22Rv1 (cell line): ENCODE results near the gene ZG16.

Source experiments
- H3K27ac ChIP-seq: fragments of 450-650 bp; 2 replicates; pipeline ENCODE4 v1.5.1; 2017
- ZFX ChIP-seq: fragments of 450-650 bp; IDR thresholded peaks from 2 replicates; pipeline ENCODE4 v1.6.1; 2017; ENCODE audit warnings: antibody characterized with exemption, borderline replicate concordance
- TF ChIP-seq, protein P1 (sequence below): fragments of 450-650 bp; IDR thresholded peaks from 2 replicates; pipeline ENCODE4 v1.5.1; 2017; ENCODE audit warnings: mild to moderate bottlenecking

The ZG16 gene

DNA sequence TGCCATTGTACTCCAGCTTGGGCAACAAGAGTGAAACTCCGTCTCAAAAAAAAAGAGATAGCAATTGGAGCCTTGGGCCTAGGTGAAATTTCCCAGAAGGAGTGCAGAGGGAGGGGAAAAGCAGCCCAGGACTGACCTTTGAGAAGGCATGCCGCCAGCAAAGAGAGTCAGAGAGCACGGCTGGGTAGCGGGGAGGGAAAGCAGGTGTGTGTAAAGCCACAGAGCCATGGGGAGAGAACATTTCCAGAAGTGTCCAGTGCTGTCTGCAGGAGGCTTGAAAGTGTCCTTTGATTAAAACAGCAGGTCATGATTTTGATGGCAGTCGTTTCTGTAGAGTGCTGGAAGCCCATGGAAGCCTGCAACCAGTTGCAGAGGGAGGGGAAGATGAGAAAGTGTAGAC lies 40.3 kb upstream of the ZG16 start:
- no peak overlapping the region for H3K27ac ChIP-seq
- no peak for TF ChIP-seq ZFX
- TF ChIP-seq, protein P1, sequence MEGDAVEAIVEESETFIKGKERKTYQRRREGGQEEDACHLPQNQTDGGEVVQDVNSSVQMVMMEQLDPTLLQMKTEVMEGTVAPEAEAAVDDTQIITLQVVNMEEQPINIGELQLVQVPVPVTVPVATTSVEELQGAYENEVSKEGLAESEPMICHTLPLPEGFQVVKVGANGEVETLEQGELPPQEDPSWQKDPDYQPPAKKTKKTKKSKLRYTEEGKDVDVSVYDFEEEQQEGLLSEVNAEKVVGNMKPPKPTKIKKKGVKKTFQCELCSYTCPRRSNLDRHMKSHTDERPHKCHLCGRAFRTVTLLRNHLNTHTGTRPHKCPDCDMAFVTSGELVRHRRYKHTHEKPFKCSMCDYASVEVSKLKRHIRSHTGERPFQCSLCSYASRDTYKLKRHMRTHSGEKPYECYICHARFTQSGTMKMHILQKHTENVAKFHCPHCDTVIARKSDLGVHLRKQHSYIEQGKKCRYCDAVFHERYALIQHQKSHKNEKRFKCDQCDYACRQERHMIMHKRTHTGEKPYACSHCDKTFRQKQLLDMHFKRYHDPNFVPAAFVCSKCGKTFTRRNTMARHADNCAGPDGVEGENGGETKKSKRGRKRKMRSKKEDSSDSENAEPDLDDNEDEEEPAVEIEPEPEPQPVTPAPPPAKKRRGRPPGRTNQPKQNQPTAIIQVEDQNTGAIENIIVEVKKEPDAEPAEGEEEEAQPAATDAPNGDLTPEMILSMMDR: no peak

DNA sequence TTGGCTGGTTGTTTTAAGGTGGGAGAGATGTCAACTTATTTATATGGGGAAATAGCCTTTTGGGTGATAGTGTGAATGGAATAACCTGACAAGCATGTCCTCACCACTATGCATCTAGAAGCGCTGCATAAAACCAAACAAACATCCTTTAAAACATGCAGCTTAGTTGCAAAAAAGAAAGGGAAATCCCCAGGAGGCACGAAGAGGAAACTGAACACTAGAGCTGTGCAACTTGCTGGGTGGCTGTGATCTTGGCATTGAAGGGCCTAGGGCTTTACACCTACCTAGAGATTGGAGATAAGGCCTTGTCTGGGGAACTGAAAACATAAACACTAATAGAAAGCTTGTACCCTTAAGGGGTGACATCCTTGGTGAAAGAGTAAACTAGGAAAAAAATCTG lies 39.5 kb upstream of the ZG16 start:
- peak overlapping the region; percentile 23; the same call in 1 of the 2 replicates for H3K27ac ChIP-seq
- TF ChIP-seq, protein P1: no peak
- TF ChIP-seq ZFX: no peak

DNA sequence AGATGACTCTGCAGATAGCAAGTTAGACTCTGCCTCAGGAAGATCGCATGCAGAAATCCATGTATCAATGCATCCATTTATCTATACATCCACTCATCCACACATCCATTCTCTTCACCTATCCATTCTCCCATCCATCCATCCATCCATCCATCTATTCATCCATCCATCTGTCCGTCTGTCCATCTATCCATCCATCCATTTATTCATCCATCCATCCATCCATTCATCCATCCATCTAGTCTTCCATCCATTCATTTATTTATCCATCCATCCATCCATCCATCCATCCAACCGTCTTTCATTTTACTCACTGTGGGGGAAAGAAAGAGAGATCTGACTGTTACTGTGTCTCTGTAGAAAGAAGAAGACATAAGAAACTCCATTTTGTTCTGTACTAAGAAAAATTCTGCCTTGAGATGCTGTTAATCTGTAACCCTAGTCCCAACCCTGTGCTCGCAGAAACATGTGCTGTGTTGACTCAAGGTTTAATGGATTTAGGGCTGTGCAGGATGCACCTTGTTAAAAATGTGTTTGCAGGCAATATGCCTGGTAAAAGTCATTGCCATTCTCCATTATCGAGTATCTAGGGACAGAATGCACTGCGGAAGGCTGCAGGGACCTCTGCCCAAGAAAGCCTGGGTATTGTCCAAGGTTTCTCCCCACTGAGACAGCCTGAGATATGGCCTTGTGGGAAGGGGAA lies 38.0 kb upstream of the ZG16 start:
- H3K27ac ChIP-seq: peak overlapping the region; percentile 84

DNA sequence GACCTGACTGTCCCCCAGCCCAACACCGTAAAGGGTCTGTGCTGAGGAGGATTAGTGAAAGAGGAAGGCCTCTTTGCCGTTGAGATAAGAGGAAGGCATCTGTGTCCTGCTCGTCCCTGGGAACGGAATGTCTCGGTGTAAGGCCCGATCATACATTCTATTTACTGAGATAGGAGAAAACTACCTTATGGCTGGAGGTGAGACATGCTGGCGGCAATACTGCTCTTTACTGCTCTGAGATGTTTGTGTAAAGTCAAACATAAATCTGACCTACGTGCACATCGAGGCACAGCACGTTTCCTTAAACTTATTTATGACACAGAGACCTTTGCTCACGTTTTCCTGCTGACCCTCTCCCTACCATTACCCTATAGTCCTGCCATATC lies 37.4 kb upstream of the ZG16 start:
- peak overlapping the region; percentile 84 for H3K27ac ChIP-seq

DNA sequence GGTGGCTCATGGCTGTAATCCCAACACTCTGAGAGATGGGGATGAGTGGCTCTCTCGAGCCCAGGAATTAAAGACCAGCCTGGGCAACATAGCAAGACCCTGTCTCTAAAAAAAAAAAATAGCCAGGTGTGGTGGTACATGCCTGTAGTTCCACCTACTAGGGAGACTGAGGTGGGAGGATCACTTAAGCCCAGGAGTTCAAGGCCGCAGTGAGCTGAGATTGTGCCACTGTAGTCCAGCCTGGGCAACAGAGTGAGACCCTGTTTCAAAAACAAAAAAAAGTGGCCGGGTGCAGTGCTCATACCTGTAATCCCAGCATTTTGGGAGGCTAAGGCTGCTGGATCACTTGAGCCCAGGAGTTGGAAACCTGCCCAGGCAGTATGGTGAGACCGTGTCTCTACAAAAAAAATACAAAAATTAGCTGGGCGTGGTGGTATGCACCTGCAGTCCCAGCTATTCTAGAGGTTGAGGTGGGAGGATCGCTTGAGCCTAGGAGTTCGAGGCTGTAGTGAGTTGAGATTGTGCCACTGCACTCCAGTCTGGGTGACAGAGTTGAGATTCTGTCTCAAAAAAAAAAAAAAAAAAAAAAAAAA lies 35.3 kb upstream of the ZG16 start:
- H3K27ac ChIP-seq: no peak overlapping the region
- TF ChIP-seq ZFX: no peak
- TF ChIP-seq, protein P1: no peak

DNA sequence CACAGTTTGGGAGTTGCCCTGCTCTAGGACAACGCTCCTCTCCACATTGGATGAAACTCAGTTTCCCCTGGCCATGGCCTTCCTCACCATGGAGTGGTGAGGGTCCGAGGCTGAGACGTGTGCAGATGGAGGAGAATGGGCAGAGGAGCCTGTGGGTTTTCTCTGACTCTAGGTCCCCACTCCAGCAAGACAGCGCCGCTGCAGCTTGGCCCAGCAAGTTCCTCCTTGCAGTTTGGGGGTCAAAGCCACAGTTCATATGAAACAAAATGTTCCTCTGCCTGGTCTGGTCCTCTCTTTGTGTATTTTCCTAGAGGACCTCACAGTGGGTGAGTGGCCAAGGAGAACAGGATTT lies 34.6 kb upstream of the ZG16 start:
- H3K27ac ChIP-seq: no peak overlapping the region
- no peak for TF ChIP-seq ZFX
- TF ChIP-seq, protein P1: no peak

DNA sequence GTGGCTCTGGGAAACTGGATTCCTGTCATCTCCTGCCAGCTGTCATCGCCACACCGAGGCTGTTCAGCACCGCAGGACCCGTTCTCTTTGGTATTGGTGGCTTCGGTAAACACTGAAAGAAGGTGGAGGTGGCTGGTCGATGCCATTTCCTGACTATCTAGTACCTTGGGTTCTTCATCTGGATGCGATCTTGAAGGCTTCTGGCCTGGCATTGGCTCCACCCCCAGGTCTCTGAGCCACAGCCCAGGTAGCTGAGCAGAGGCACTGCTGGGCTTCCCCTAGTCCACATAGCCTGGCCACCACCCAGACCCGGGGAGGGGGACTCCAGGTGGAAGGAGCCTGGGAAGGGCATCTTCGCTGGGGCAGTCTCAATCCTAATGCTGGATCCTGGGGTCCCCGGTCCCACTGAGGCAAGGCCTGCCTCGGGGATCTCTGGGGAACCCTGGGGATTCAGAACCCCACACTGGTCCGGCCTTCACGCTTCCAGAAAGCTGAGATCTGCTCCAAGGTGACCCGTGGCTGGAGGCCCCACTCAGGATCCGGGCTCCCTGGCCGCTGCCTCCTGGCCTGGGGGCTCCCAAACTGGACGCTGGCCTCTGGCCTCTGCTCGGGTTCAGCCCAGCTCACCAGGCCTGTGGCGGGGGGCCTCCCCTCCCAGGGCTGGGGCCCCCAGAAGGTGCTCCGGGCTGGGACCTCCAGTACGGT lies 34.1 kb upstream of the ZG16 start:
- no peak for TF ChIP-seq ZFX
- TF ChIP-seq, protein P1: no peak
- H3K27ac ChIP-seq: no peak overlapping the region

DNA sequence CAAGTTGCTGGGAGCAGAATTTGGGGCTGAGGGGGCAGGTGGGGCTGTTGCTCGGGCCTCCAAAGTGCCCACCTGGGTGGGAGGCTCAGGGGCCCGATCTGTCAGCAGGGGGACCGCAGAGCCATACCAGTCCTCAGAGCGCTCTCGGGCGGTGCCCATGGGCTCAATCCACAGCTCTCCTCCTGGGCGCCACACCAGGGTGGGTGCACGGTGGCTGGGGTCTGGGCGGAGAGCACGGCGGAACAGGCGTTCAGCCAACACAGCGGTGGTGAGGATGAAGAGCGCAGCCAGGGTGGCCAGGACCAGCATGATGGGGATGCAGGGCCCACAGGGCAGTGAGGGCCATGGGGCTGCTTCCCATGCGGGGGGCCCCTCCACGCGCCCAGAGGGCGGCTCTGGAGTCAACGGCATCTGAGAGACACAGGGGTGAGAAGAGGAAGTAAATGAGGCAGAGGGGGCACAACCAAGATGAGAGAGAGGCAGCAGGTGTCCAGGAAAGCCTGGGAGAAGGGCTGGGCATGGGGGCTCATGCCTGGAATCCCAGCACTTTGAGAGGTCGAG lies 33.4 kb upstream of the ZG16 start:
- no peak overlapping the region for H3K27ac ChIP-seq
- TF ChIP-seq ZFX: no peak
- TF ChIP-seq, protein P1: no peak
